ENCODE results near the gene PSTPIP2.

GRCh38 chr18:46055838-46056230, 16.2 kb downstream of the PSTPIP2 start:
- no peak for TF ChIP-seq EZH2 (IDR thresholded peaks at IDR 0.05; ENCODE audit: insufficient read depth, poor library complexity, severe bottlenecking)
- no peak for TF ChIP-seq EZH2phosphoT487 (IDR thresholded peaks at IDR 0.05; ENCODE audit: insufficient read depth, low read depth)
